Sigmoid colon (tissue), 7 donors: ENCODE results near the gene CPM. TPM values are rescaled to one million over a fixed set of nuclear protein-coding genes. Genes with fewer than 3 reads are reported as not detected.
"Not testable (repeated sequence)": the region's sequence is repeated elsewhere in the genome, so short reads cannot be mapped to it uniquely, and the experiment has no call there.

Experiments used
- DNase-seq: peaks from one replicate; pipeline ENCODE4 v3.0.0-alpha.2; 2019
- H3K27ac ChIP-seq, 4 donors: fragments of 200-600 bp; sonication (generic); one replicate each; pipeline ENCODE4 v1.5.1; 2016 to 2019; ENCODE audit warnings: mild to moderate bottlenecking in 1 of 4
- H3K27me3 ChIP-seq, 3 donors: fragments of 200-600 bp; sonication (generic); one replicate each; pipeline ENCODE4 v1.5.1; 2019; ENCODE audit warnings: mild to moderate bottlenecking in 1 of 3
- H3K36me3 ChIP-seq, 4 donors: fragments of 200-600 bp; sonication (generic); one replicate each; pipeline ENCODE4 v1.5.1; 2016 to 2019
- H3K4me1 ChIP-seq, 4 donors: fragments of 200-600 bp; sonication (generic); one replicate each; pipeline ENCODE4 v1.5.1; 2017 to 2019
- H3K4me3 ChIP-seq, 4 donors: fragments of 200-600 bp; sonication (generic); one replicate each; pipeline ENCODE4 v1.5.1; 2017 to 2019; ENCODE audit warnings: mild to moderate bottlenecking in 2 of 4, moderate library complexity in 1 of 4
- H3K9me3 ChIP-seq, 4 donors: fragments of 200-600 bp in 3 of 4; sonication (generic) in 3 of 4; one replicate each; pipeline versions ENCODE4 v1.5.1 to v1.6.1; 2013 to 2019
- EP300 ChIP-seq, 4 donors: sonication (generic); formaldehyde crosslinking; IDR thresholded peaks; one replicate each; pipeline ENCODE4 v1.6.1; 2017; ENCODE audit warnings: antibody characterized with exemption in 4 of 4
- POLR2A ChIP-seq, 2 donors: fragments of 450-650 bp; IDR thresholded peaks; one replicate each; pipeline ENCODE4 v1.6.1; 2016; ENCODE audit warnings: antibody characterized with exemption in 2 of 2, mild to moderate bottlenecking in 2 of 2, moderate library complexity in 2 of 2
- POLR2AphosphoS5 ChIP-seq, 4 donors: sonication (generic); formaldehyde crosslinking; IDR thresholded peaks; one replicate each; pipeline ENCODE4 v1.6.1; 2017; ENCODE audit warnings: antibody characterized with exemption in 4 of 4
- WGBS, 2 donors: extraction: QIAGEN DNeasy Blood & Tissue Kit; methylation state at CpG; one replicate each; pipeline ENCODE4 v1.1.7; 2013; 5-methylcytosine and 5-hydroxymethylcytosine counted together
- intact Hi-C: fragments of 100-400 bp; cut with DNase I; formaldehyde crosslinking; loops from one replicate; pipeline ENCODE4 v1.15.1; 2023
- polyA plus RNA-seq, 3 donors: library from polyadenylated mRNA; stranded (reverse); fragments of 200-250 nt; gene quantifications; one replicate each; pipeline ENCODE4 v1.2.3, GENCODE V29; 2013
- total RNA-seq, 4 donors: library from RNA; depleted of rRNA; stranded (reverse); fragments of >200 nt; gene quantifications; one replicate each; pipeline ENCODE4 v1.1.0, GENCODE V29; 2016
- TF ChIP-seq, protein P1 (sequence below), 4 experiments: fragments of 450-650 bp in 3 of 4; fragments of 200-600 bp in 1 of 4; IDR thresholded peaks; one replicate each; pipeline ENCODE4 v1.5.1; 2016 to 2019; ENCODE audit warnings: antibody characterized with exemption in 4 of 4, mild to moderate bottlenecking in 3 of 4, moderate library complexity in 2 of 4
- donor health status: healthy with polysubstance abuse.
- donor health status: Bipolar disorder and iron deficiency.
- donor health status: healthy.

The CPM gene
- total and polyA plus RNA-seq, 7 donors, result 15.3 to 81.0 (median 36.5) TPM

DNA sequence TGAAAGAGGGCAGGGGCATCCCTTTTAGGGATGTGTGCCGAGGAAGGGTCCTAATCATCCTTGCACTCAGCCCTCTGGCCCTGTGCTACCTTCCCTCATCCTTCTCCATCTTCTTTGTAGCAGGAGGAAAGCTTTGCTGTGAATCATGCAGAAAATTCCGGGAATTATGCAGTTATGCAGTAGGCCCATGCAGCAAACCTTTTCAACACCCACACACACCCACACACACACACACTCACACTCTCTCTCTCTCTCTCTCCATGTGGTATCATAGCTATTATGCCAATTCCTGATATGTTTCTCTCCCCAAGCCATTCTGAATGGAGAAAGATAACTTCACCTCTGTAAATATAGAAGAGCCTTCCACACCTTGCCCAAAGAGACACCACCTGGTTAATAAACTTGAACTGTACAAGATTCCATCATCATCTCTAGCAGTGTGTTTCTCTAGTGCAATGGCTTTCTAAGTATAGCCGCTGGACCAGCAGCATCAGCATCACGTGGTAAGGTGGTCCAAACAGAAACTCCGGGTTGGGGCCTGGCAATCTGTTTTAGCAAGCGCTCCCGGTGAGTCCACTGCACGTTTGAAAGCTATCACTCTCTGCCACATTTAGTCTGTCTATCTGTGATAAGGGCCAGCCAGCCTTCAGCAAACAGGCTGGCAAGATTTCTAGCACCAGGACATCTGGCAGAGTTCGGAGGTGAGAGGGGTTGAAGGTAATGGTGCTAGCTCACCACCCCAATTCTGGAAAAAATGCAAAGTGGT, 67.4 kb downstream of the CPM start:
- Histone ChIP-seq H3K27ac (no peak overlapping the region), H3K4me1 (peaks cover 0 to 3% (median 0%) of the 10 kb centered on the region in 4 donors), H3K36me3 (no peaks in the 10 kb centered on the region), H3K4me3 (no peak overlapping the region), H3K27me3 (no peaks in the 10 kb centered on the region), H3K9me3 (no peaks in the 10 kb centered on the region)
- TF ChIP-seq POLR2AphosphoS5 (IDR thresholded peaks at IDR 0.05) (no peak), POLR2A (IDR thresholded peaks at IDR 0.05) (no peak), EP300 (IDR thresholded peaks at IDR 0.05) (no peak)
- TF ChIP-seq, protein P1, sequence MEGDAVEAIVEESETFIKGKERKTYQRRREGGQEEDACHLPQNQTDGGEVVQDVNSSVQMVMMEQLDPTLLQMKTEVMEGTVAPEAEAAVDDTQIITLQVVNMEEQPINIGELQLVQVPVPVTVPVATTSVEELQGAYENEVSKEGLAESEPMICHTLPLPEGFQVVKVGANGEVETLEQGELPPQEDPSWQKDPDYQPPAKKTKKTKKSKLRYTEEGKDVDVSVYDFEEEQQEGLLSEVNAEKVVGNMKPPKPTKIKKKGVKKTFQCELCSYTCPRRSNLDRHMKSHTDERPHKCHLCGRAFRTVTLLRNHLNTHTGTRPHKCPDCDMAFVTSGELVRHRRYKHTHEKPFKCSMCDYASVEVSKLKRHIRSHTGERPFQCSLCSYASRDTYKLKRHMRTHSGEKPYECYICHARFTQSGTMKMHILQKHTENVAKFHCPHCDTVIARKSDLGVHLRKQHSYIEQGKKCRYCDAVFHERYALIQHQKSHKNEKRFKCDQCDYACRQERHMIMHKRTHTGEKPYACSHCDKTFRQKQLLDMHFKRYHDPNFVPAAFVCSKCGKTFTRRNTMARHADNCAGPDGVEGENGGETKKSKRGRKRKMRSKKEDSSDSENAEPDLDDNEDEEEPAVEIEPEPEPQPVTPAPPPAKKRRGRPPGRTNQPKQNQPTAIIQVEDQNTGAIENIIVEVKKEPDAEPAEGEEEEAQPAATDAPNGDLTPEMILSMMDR (IDR thresholded peaks at IDR 0.05), result no peak
- no peak for DNase-seq
- 81 to 92% methylated on average over 9 of the region's 9 CpGs for WGBS, 2 donors
- intact Hi-C loops, result loop anchor here (2.0 kb wide), 1 partner anchor 205 kb away; no protein-coding TSS in a partner anchor

DNA sequence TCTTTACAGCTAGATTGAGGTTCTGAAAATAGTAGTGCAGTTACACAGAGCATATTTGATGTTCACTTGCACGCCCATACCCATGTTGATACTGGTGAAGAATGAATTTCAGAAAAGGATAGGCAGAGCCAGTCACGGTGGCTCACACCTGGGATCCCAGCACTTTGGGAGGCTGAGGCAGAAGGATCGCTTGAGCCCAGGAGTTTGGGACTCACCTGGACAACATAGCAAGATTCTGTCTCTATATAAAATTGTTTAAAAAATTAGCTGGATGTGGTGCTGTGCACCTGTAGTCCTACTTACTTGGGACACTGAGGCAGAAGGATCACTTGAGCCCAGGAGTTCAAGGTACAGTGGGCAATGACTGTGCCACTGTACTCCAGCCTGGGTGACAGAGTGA, 68.4 kb downstream of the CPM start:
- no peak for DNase-seq
- no peaks in the 10 kb centered on the region for H3K36me3 ChIP-seq
- no peak overlapping the region for H3K4me3 ChIP-seq
- no peaks in the 10 kb centered on the region for H3K9me3 ChIP-seq
- no peak overlapping the region for H3K27ac ChIP-seq
- H3K27me3 ChIP-seq, result no peaks in the 10 kb centered on the region
- intact Hi-C loops, result loop anchor here (2.0 kb wide), 1 partner anchor 206 kb away; no protein-coding TSS in a partner anchor
- 93 to 96% methylated on average over 3 of the region's 3 CpGs for WGBS, 2 donors
- peaks cover 0 to 3% (median 0%) of the 10 kb centered on the region in 4 donors for H3K4me1 ChIP-seq
- TF ChIP-seq POLR2A (IDR thresholded peaks at IDR 0.05), result no peak
- no peak for TF ChIP-seq POLR2AphosphoS5 (IDR thresholded peaks at IDR 0.05)
- TF ChIP-seq, protein P1 (IDR thresholded peaks at IDR 0.05), result no peak
- TF ChIP-seq EP300 (IDR thresholded peaks at IDR 0.05), result no peak

DNA sequence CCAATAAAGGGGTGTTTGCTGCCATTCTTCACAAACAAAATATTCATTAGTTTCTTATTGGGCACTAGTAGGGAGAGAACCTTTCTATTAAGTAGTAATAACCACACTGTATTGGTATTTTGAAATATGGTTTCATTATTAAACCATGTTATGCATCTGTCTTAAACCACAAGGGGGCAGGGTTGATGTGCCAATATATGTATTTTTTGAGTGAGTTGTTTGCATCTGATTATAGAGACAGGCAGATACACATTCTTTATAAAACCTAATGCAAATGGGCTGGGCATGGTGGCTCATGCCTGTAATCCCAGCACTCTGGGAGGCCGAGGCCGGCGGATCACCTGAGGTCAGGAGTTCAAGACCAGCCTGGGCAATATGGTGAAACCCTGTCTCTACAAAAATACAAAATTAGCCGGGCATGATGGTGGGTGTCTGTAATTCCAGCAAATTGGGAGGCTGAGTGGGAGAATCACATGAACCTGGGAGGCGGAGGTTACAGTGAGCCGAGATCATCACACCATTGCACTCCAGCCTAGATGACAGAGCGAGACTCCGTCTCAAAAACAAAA, 69.0 kb downstream of the CPM start:
- not testable (repeated sequence) for H3K4me3 ChIP-seq, H3K27ac ChIP-seq, DNase-seq, H3K36me3 ChIP-seq, H3K4me1 ChIP-seq, H3K27me3 ChIP-seq, H3K9me3 ChIP-seq
- 75 to 81% methylated on average over 8 of the region's 8 CpGs for WGBS, 2 donors
- TF ChIP-seq, protein P1 (IDR thresholded peaks at IDR 0.05), result peak in 3 of 4 experiments; percentile 18 to 42 (median 27)
- intact Hi-C loops, result loop anchor here (2.0 kb wide), 1 partner anchor 207 kb away; no protein-coding TSS in a partner anchor

DNA sequence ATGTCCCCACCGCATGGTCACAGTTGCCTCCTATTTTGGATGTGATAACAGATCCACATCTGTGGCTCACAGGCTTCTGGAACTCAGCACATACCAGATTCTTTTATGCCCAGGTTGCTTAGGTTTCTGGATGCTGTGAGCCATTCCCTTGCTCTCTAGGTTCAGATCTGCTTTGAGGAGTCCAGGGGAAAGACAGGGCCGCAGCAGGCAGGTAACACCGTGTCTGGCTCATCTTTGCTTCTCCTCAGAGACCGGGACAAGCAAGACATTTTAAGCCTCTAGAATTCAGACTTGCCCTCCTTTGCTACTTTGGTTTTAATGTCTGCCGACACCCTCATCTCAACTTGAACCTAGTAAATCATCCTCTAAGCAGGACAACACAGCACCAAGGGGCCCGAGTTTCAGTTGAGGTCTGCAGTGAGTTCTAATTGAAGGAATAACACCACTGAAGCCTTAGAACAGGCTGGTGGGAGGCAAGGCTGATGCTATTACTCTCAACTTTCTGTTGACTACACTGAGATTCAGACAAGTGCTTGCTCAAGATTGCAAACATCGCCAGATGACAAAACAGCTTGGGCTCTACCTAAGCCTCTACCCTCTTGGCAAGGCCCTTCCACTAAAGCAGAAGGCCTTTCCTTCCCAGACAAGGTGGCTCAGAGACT, 69.7 kb downstream of the CPM start:
- TF ChIP-seq POLR2A (IDR thresholded peaks at IDR 0.05), result no peak
- TF ChIP-seq, protein P1 (IDR thresholded peaks at IDR 0.05), result no peak
- no peak for TF ChIP-seq POLR2AphosphoS5 (IDR thresholded peaks at IDR 0.05)
- TF ChIP-seq EP300 (IDR thresholded peaks at IDR 0.05), result no peak
- no peak for DNase-seq
- Histone ChIP-seq H3K4me1 (peaks cover 0 to 3% (median 0%) of the 10 kb centered on the region in 4 donors), H3K27me3 (no peaks in the 10 kb centered on the region), H3K9me3 (no peaks in the 10 kb centered on the region), H3K36me3 (no peaks in the 10 kb centered on the region), H3K27ac (no peak overlapping the region), H3K4me3 (no peak overlapping the region)
- intact Hi-C loops, result no loop called here
- 88 to 95% methylated on average over 7 of the region's 7 CpGs for WGBS, 2 donors
